ENCODE results near the gene PCF11.

Gene PCF11

DNA sequence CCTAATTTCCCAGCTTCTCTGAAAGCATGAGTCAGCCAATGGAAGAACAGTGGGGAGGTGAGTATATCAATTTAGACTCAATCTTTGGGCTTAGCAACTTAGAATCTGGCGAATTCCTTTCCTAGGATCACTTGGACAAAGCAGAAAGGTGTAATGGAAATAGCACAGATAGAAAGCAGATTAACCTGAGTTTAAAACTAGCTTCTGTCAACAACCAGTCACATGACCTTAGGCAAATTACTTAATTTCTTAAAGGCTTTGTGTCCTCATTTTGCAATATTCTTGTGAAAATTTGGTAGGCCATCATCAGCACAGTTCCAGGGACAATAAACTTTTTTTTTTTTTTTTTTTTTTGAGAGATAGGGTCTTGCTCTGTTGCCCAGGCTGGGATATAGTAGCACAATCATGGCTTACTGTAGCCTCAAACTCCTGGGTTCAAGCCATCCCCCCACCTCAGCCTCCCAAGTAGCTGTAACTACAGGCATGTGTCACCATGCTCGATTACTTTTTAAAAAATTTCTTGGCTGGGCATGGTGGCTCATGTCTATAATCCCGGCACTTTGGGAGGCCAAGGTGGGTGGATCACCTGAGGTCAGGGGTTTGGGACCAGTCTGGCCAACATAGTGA is 40.8 kb upstream of the PCF11 start:
- H3K9me3 ChIP-seq, result no peaks in the 10 kb centered on the region
- H3K4me3 ChIP-seq (ENCODE audit: low read depth in 1 of 2, low read length in 1 of 2), result peak overlapping the region in 1 of 2 experiments; percentile 61
- H3K27me3 ChIP-seq, result peaks cover 8% of the 10 kb centered on the region
- TF ChIP-seq, protein P1, sequence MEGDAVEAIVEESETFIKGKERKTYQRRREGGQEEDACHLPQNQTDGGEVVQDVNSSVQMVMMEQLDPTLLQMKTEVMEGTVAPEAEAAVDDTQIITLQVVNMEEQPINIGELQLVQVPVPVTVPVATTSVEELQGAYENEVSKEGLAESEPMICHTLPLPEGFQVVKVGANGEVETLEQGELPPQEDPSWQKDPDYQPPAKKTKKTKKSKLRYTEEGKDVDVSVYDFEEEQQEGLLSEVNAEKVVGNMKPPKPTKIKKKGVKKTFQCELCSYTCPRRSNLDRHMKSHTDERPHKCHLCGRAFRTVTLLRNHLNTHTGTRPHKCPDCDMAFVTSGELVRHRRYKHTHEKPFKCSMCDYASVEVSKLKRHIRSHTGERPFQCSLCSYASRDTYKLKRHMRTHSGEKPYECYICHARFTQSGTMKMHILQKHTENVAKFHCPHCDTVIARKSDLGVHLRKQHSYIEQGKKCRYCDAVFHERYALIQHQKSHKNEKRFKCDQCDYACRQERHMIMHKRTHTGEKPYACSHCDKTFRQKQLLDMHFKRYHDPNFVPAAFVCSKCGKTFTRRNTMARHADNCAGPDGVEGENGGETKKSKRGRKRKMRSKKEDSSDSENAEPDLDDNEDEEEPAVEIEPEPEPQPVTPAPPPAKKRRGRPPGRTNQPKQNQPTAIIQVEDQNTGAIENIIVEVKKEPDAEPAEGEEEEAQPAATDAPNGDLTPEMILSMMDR (IDR thresholded peaks at IDR 0.05), result no peak
- no peak overlapping the region for H3K27ac ChIP-seq
- H3K36me3 ChIP-seq, result no peaks in the 10 kb centered on the region
- H3K4me1 ChIP-seq (ENCODE audit: control insufficient read depth in 1 of 2, insufficient read depth in 1 of 2, low read depth in 1 of 2, low read length in 1 of 2), result peaks cover 0 to 14% of the 10 kb centered on the region in 2 experiments

DNA sequence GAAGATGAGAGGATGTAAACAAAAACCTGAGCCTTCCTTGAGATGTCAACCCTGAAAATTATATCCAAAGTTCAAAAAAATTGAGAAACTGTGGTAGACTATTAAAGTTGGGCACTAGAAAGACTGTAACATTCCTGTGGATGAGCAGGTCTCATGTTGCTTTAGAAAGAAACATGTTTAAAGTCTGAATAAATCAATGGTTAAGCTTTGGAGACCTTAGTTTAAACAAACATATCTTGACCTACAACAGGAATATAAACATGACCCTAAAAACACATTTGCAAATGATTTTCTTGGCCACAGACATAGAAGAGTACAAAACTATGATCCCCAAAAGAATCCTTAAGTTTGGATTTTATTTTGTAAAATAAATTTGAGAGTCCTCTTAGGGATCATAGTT is 38.1 kb upstream of the PCF11 start:
- H3K36me3 ChIP-seq, result no peaks in the 10 kb centered on the region
- no peak overlapping the region for H3K4me3 ChIP-seq (ENCODE audit: low read depth in 1 of 2, low read length in 1 of 2)
- no peak overlapping the region for H3K27ac ChIP-seq
- H3K27me3 ChIP-seq, result no peaks in the 10 kb centered on the region
- no peaks in the 10 kb centered on the region for H3K9me3 ChIP-seq
- peaks cover 0 to 18% of the 10 kb centered on the region in 2 experiments for H3K4me1 ChIP-seq (ENCODE audit: control insufficient read depth in 1 of 2, insufficient read depth in 1 of 2, low read depth in 1 of 2, low read length in 1 of 2)
- TF ChIP-seq, protein P1 (IDR thresholded peaks at IDR 0.05), result no peak

DNA sequence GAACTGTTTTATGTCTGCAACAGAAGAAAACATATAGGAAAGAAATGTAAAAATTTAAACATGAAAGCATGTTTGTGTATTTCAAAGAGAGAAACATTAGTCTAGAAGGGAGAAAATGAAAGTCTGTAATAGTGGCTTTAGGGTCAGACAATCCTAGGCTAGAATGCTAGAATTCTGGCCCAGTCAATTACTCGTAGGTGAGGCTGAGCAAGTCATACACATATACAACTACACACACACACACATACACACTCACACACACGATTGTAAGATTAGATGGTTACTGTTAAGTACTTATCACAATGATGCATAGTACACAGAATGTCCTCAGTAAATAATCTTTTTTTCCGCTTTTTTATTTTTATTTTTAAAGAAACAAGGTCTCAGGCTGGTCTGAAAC is 37.7 kb upstream of the PCF11 start:
- H3K4me3 ChIP-seq (ENCODE audit: low read depth in 1 of 2, low read length in 1 of 2), result no peak overlapping the region
- peaks cover 0 to 18% of the 10 kb centered on the region in 2 experiments for H3K4me1 ChIP-seq (ENCODE audit: control insufficient read depth in 1 of 2, insufficient read depth in 1 of 2, low read depth in 1 of 2, low read length in 1 of 2)
- TF ChIP-seq, protein P1 (IDR thresholded peaks at IDR 0.05), result no peak
- no peaks in the 10 kb centered on the region for H3K9me3 ChIP-seq
- no peaks in the 10 kb centered on the region for H3K36me3 ChIP-seq
- H3K27me3 ChIP-seq, result no peaks in the 10 kb centered on the region
- no peak overlapping the region for H3K27ac ChIP-seq

DNA sequence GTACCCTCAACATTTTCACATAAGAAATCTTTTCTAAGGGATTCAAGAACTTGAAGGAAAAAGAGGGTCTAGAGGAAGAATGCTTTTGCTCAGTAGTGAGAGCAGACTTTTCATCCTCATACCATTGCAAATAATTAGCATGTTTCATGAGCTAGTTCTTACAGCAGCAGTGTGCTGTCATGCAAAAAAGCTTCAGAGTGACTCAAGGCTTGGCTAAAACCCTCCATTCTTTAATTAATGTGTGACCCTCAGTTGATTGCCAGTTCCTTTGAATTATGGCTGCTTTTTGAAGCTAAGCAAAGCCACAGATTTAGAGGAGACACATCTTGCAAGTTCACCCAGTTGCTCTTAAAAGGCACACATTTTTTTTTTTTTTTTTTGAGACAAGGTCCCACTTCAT is 36.6 kb upstream of the PCF11 start:
- no peak overlapping the region for H3K4me3 ChIP-seq (ENCODE audit: low read depth in 1 of 2, low read length in 1 of 2)
- H3K27ac ChIP-seq, result no peak overlapping the region
- no peaks in the 10 kb centered on the region for H3K27me3 ChIP-seq
- H3K4me1 ChIP-seq (ENCODE audit: control insufficient read depth in 1 of 2, insufficient read depth in 1 of 2, low read depth in 1 of 2, low read length in 1 of 2), result peaks cover 0 to 18% of the 10 kb centered on the region in 2 experiments
- TF ChIP-seq, protein P1 (IDR thresholded peaks at IDR 0.05), result no peak
- no peaks in the 10 kb centered on the region for H3K9me3 ChIP-seq
- H3K36me3 ChIP-seq, result no peaks in the 10 kb centered on the region

DNA sequence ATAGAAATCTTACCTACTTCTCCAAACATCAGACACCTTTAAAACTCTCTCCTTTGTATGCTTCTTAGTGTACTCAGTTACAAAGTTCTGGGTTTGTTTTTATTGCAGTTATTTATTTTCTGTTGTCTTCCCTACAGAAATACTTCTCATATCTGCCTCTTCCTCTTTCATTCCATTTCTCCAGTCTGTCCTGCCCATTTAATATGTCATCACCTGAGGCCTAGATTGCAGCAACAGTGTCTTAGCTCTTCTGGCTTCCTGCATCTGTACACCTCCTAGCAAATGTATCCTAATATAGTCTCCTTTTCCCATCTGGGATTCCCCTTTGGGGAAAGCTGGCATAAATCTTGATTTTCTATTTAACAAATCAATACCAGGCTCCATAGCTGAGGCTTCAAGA is 34.9 kb upstream of the PCF11 start:
- Histone ChIP-seq H3K4me1 (ENCODE audit: control insufficient read depth in 1 of 2, insufficient read depth in 1 of 2, low read depth in 1 of 2, low read length in 1 of 2) (peaks cover 0 to 4% of the 10 kb centered on the region in 2 experiments), H3K27ac (peak overlapping the region; percentile 7), H3K9me3 (no peaks in the 10 kb centered on the region), H3K36me3 (no peaks in the 10 kb centered on the region), H3K4me3 (ENCODE audit: low read depth in 1 of 2, low read length in 1 of 2) (no peak overlapping the region), H3K27me3 (no peaks in the 10 kb centered on the region)
- TF ChIP-seq, protein P1 (IDR thresholded peaks at IDR 0.05), result no peak
